Esophagus squamous epithelium (tissue), 4 donors: ENCODE data around the gene PPP2R2C.

Experiments used
- CTCF ChIP-seq, 6 experiments: fragments of 450-650 bp in 4 of 6; fragments of 200-600 bp in 2 of 6; sonication (generic) in 2 of 6; IDR thresholded peaks; one replicate each; pipeline ENCODE4 v1.5.1; 2016 to 2019; ENCODE audit warnings: antibody characterized with exemption in 6 of 6, mild to moderate bottlenecking in 4 of 6, moderate library complexity in 4 of 6
- POLR2A ChIP-seq, 4 donors: fragments of 450-650 bp; IDR thresholded peaks; one replicate each; pipeline ENCODE4 v1.6.1; 2017; ENCODE audit warnings: antibody characterized with exemption in 4 of 4, mild to moderate bottlenecking in 4 of 4, moderate library complexity in 3 of 4

DNA sequence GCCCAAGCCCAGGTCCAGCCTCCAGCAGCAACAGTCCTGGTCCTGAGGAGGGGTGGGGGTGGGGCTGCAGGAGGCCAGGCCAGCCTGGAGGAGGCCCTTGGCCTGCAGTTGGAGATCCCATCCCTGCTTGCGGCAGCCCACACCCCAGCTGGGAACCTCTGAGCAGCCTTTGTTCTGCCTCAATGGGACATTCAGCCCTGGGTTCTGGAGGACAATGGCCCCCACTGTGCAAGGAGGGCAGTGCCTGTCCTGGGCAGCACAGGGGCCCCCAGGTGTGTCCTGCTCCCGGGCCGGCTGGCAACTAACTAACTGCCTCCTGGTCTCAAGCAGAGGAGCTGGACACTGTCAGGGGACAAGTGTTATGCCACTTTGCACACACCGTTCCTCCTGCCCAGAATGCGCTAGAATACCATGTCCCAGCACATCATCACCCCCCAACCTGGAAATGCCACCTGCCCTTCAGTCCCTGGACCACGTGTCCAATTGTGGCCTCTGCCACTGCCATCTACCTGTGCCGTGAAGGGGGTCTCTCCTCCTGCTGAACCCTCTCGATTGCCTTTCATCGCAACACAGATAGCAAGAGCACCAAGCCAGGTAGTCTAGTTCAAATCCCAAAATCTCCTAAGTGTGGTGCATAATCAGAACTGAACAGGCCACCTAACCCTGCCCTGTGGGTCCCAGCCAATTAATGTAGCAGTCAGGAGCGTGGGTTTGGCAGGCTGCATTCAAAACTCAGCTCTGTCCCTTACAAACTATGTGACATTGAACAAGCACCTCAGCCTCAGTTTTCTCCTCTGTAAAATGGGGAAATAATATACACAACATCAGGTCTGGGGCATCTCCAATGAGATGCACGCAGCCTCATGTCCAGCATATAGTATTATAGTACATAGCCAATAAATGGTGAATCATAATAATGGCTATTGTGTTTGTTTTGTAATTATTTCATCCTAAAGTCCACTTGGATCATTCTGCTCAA lies 8.8 kb downstream of the PPP2R2C start:
- TF ChIP-seq POLR2A (IDR thresholded peaks at IDR 0.05) (no peak), CTCF (IDR thresholded peaks at IDR 0.05) (no peak)
